RWPE2 (cell line): ENCODE measurements around the gene STUB1.

Experiments
- ATAC-seq: fragments of 200-7000 bp; cut with Tn5 transposase; 3 replicates; pipeline ENCODE4 v1.9.1; 2021; ENCODE audit warnings: low read depth
- DNase-seq: peaks from one replicate; pipeline ENCODE4 v3.0.0-alpha.2; 2020; ENCODE audit warnings: low spot score
- H3K27ac ChIP-seq: fragments of 450-650 bp; 2 replicates; pipeline ENCODE4 v1.5.1; 2017; ENCODE audit warnings: mild to moderate bottlenecking; ENCODE audit not compliant: poor library complexity, severe bottlenecking
- H3K27me3 ChIP-seq: fragments of 250-450 bp; sonication (Bioruptor Pico); 2 replicates; pipeline ENCODE4 v1.5.1; 2021; ENCODE audit warnings: mild to moderate bottlenecking, moderate library complexity; ENCODE audit not compliant: insufficient read depth, poor library complexity, severe bottlenecking
- H3K36me3 ChIP-seq: fragments of 250-450 bp; sonication (Bioruptor Pico); 2 replicates; pipeline ENCODE4 v1.5.1; 2020; ENCODE audit warnings: low read depth, mild to moderate bottlenecking, moderate library complexity
- H3K4me1 ChIP-seq: fragments of 250-450 bp; sonication (Bioruptor Pico); 2 replicates; pipeline ENCODE4 v1.5.1; 2021; ENCODE audit warnings: mild to moderate bottlenecking, moderate library complexity; ENCODE audit not compliant: insufficient read depth, poor library complexity, severe bottlenecking
- H3K4me3 ChIP-seq: fragments of 250-450 bp; sonication (Bioruptor Pico); 2 replicates; pipeline ENCODE4 v1.5.1; 2021; ENCODE audit warnings: mild to moderate bottlenecking, moderate library complexity; ENCODE audit not compliant: severe bottlenecking
- H3K9me3 ChIP-seq: fragments of 250-450 bp; sonication (Bioruptor Pico); 2 replicates; pipeline ENCODE4 v1.5.1; 2021; ENCODE audit warnings: mild to moderate bottlenecking, moderate library complexity; ENCODE audit not compliant: severe bottlenecking
- TF ChIP-seq, protein P1 (sequence below): fragments of 450-650 bp; IDR thresholded peaks from one replicate; pipeline ENCODE4 v1.5.1; 2017; ENCODE audit warnings: mild to moderate bottlenecking, moderate library complexity; ENCODE audit not compliant: poor library complexity, severe bottlenecking

Gene STUB1

GRCh38 chr16:716768-717325 lies 36.6 kb downstream of the STUB1 start:
- peaks cover 18% of the 10 kb centered on the region for H3K4me1 ChIP-seq
- DNase-seq (no peak), ATAC-seq (no peak)
- no peak overlapping the region for H3K27ac ChIP-seq
- H3K27me3 ChIP-seq: no peaks in the 10 kb centered on the region
- TF ChIP-seq, protein P1, sequence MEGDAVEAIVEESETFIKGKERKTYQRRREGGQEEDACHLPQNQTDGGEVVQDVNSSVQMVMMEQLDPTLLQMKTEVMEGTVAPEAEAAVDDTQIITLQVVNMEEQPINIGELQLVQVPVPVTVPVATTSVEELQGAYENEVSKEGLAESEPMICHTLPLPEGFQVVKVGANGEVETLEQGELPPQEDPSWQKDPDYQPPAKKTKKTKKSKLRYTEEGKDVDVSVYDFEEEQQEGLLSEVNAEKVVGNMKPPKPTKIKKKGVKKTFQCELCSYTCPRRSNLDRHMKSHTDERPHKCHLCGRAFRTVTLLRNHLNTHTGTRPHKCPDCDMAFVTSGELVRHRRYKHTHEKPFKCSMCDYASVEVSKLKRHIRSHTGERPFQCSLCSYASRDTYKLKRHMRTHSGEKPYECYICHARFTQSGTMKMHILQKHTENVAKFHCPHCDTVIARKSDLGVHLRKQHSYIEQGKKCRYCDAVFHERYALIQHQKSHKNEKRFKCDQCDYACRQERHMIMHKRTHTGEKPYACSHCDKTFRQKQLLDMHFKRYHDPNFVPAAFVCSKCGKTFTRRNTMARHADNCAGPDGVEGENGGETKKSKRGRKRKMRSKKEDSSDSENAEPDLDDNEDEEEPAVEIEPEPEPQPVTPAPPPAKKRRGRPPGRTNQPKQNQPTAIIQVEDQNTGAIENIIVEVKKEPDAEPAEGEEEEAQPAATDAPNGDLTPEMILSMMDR: no peak
- peak overlapping the region; percentile 80 for H3K4me3 ChIP-seq
- peaks cover 7% of the 10 kb centered on the region; the same call in 1 of the 2 replicates for H3K36me3 ChIP-seq
- no peaks in the 10 kb centered on the region for H3K9me3 ChIP-seq

- TF ChIP-seq, protein P1: no peak
- Histone ChIP-seq H3K27me3 (no peaks in the 10 kb centered on the region), H3K36me3 (peaks cover 7% of the 10 kb centered on the region; the same call in 1 of the 2 replicates), H3K27ac (no peak overlapping the region), H3K4me3 (no peak overlapping the region), H3K9me3 (no peaks in the 10 kb centered on the region), H3K4me1 (peaks cover 12% of the 10 kb centered on the region)
- DNase-seq: no peak
- no peak for ATAC-seq
These were observed 37.4 kb downstream of the STUB1 start for GRCh38 chr16:717450-718245.

GRCh38 chr16:718389-718788 lies 38.2 kb downstream of the STUB1 start:
- Histone ChIP-seq H3K4me1 (peaks cover 12% of the 10 kb centered on the region), H3K9me3 (no peaks in the 10 kb centered on the region), H3K27me3 (no peaks in the 10 kb centered on the region), H3K36me3 (peaks cover 7% of the 10 kb centered on the region; the same call in 1 of the 2 replicates), H3K27ac (no peak overlapping the region), H3K4me3 (no peak overlapping the region)
- DNase-seq (no peak), ATAC-seq (no peak)
- TF ChIP-seq, protein P1: no peak

- Histone ChIP-seq H3K9me3 (no peaks in the 10 kb centered on the region), H3K36me3 (peaks cover 7% of the 10 kb centered on the region; the same call in 1 of the 2 replicates), H3K4me3 (no peak overlapping the region), H3K27ac (no peak overlapping the region), H3K4me1 (peaks cover 11% of the 10 kb centered on the region), H3K27me3 (no peaks in the 10 kb centered on the region)
- TF ChIP-seq, protein P1: no peak
- DNase-seq (no peak), ATAC-seq (no peak)
These were observed 38.7 kb downstream of the STUB1 start for GRCh38 chr16:718922-719321.
